Measurements from ENCODE around the gene MEX3B. TPM values are rescaled to one million over a fixed set of nuclear protein-coding genes. Genes with fewer than 3 reads are reported as not detected.

MEX3B gene
- total RNA-seq, 1 donor from 2014 or later, result 0.31 TPM

DNA sequence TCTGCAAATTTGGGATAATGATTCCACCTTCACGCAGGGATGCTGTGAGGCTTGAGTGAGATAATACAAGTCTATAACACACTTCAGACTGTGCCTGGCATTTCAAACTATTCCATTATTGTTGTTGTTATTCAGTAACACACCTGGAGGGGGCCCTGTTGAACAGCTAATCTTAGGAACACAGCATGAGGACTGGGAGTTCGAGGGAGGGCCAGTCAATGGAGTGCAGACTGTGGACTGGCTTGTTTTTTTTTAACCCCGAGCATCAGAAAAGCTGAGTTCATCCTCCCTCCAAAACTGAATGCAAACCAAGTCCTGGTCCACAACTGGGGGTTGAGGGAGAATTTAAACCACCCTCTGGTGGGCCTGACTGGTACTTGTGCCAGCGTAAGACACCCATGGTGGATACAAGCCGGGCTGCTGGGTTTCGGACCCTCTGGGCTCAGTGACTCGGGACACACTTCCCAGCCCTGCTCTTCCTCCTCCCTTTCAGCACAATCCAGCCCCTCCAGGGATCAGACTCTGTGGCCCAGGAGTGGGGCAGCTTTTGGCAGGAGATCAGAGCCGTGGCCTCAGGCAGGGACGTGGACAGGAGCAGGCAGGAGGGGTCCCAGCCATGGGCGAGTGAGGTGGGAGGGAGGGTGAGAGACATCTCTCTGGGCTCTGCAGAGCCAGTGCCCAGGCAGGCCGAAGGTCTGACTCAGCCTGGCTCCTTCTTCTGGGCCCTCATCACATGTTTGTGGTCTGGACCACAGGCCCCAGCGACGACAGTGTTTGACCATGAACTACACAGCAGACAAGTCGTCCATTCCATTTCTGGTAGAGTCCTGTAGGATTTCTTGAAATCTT is 36.3 kb upstream of the MEX3B start:
- Mint-ChIP-seq H3K4me1 (no peaks in the 10 kb centered on the region), H3K36me3 (ENCODE audit: low read depth) (no peaks in the 10 kb centered on the region), H3K27ac (no peak overlapping the region), H3K9me3 (no peaks in the 10 kb centered on the region), H3K27me3 (peaks cover 15% of the 10 kb centered on the region), H3K4me3 (no peak overlapping the region)
- TF ChIP-seq, protein P1, sequence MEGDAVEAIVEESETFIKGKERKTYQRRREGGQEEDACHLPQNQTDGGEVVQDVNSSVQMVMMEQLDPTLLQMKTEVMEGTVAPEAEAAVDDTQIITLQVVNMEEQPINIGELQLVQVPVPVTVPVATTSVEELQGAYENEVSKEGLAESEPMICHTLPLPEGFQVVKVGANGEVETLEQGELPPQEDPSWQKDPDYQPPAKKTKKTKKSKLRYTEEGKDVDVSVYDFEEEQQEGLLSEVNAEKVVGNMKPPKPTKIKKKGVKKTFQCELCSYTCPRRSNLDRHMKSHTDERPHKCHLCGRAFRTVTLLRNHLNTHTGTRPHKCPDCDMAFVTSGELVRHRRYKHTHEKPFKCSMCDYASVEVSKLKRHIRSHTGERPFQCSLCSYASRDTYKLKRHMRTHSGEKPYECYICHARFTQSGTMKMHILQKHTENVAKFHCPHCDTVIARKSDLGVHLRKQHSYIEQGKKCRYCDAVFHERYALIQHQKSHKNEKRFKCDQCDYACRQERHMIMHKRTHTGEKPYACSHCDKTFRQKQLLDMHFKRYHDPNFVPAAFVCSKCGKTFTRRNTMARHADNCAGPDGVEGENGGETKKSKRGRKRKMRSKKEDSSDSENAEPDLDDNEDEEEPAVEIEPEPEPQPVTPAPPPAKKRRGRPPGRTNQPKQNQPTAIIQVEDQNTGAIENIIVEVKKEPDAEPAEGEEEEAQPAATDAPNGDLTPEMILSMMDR (IDR thresholded peaks at IDR 0.05), result no peak
- CTCF ChIA-PET, result no interaction called here
- ATAC-seq (ENCODE audit: low read depth) (no peak), DNase-seq (no peak)
- POLR2A ChIA-PET, result no interaction called here
- intact Hi-C loops (cut with micrococcal nuclease), result no loop called here

DNA sequence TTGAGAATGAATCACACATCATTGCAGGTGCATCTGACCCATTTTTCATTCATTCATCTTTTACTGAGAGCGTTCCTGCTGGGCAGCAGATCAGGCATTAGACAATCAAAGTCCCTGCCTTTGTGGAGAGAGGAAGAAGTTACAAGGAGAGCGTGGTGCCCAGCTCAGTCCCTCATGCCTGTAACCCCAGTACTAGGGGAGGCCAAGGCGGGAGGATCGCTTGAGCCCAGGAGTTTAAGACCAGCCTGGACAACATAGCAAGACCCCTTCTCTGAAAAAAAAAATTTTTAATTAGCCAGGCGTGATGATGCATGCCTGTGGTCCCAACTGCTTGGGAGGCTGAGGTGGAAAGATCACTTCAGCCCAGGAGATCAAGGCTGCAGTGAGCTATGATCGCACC is 35.0 kb upstream of the MEX3B start:
- ATAC-seq (ENCODE audit: low read depth) (no peak), DNase-seq (no peak)
- Mint-ChIP-seq H3K36me3 (ENCODE audit: low read depth) (no peaks in the 10 kb centered on the region), H3K4me3 (no peak overlapping the region), H3K4me1 (no peaks in the 10 kb centered on the region), H3K9me3 (no peaks in the 10 kb centered on the region), H3K27me3 (peaks cover 20% of the 10 kb centered on the region), H3K27ac (no peak overlapping the region)
- intact Hi-C loops (cut with micrococcal nuclease), result no loop called here
- TF ChIP-seq, protein P1 (IDR thresholded peaks at IDR 0.05), result no peak
- ChIA-PET CTCF (no interaction called here), POLR2A (no interaction called here)

DNA sequence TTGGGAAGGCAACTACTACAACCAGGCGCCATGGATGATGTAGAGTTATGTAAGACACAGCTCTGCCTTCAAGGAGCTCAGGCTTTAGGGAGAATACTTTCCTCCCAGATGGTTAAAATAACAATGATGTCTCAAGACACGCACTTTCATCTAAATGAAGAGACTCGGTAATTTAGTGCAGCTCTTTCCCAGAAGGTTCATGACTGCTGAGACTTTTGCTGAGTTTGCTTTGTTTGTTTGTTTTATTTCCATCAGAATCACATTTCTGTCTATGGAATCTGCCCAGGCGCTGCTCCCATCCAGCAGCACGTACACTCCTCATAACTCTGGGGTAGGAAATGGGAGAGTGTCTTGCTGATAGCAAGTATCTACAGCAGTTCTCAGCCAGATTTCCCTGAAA is 33.9 kb upstream of the MEX3B start:
- no peak for DNase-seq
- no peaks in the 10 kb centered on the region for H3K4me1 Mint-ChIP-seq
- no peak overlapping the region for H3K27ac Mint-ChIP-seq
- intact Hi-C loops (cut with micrococcal nuclease), result no loop called here
- TF ChIP-seq, protein P1 (IDR thresholded peaks at IDR 0.05), result no peak
- no peak for ATAC-seq (ENCODE audit: low read depth)
- no peaks in the 10 kb centered on the region for H3K36me3 Mint-ChIP-seq (ENCODE audit: low read depth)
- no peak overlapping the region for H3K4me3 Mint-ChIP-seq
- ChIA-PET CTCF (no interaction called here), POLR2A (no interaction called here)
- H3K9me3 Mint-ChIP-seq, result no peaks in the 10 kb centered on the region
- H3K27me3 Mint-ChIP-seq, result peaks cover 21% of the 10 kb centered on the region

DNA sequence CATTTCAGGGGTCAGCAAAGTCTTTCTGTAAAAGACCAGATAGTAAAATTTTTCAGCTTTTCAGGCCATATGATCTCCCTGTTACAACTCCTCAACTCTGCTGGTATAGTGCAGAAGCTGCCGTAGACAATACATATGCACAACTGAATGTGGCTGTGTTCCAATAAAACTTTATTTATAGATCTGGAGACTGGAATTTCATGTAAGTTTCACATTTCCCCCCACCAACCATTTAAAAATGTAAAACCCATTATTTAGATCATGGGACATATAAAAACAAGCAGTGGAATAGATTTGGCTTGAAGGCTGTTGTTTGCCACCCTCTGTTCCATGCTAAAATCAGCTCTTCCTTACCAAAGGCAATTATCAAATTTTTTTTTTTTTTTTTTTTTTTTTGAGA is 28.8 kb upstream of the MEX3B start:
- no peak for DNase-seq
- Mint-ChIP-seq H3K27me3 (peaks cover 26% of the 10 kb centered on the region), H3K9me3 (no peaks in the 10 kb centered on the region), H3K4me1 (no peaks in the 10 kb centered on the region), H3K4me3 (no peak overlapping the region), H3K27ac (no peak overlapping the region), H3K36me3 (ENCODE audit: low read depth) (no peaks in the 10 kb centered on the region)
- intact Hi-C loops (cut with micrococcal nuclease), result no loop called here
- ChIA-PET POLR2A (no interaction called here), CTCF (no interaction called here)
- TF ChIP-seq, protein P1 (IDR thresholded peaks at IDR 0.05), result no peak
- no peak for ATAC-seq (ENCODE audit: low read depth)

DNA sequence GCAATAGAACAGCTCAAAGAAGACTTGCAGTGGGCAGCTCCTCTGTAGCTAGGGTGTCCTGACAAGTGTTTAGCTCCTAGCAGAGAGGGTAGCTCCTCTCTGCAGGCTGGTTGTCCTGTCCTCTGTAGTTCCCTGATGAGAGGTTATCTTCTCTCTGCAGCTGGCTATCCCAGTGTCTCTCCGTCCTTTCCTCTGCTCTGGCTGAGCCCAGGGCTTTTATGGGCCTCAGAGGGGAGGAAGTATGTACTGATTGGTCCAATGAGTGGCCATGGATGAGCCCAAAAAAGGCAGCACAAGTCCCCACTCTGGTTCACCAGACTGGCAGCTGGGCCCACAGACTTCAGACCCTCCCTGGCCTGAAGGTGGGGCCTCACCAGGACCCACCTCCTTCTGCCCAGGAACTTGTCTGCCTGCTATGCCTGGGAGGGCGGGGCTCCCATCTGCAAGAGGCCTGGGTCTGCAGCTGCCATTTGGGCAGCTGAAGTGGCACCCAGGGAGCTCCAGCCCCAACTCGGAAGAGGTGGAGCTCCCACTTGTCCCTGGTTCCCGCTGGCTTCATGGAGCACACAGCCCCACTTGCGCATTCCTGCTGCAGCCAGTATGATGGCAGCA is 27.2 kb upstream of the MEX3B start:
- Mint-ChIP-seq H3K4me3 (no peak overlapping the region), H3K9me3 (no peaks in the 10 kb centered on the region), H3K4me1 (no peaks in the 10 kb centered on the region), H3K27me3 (peaks cover 25% of the 10 kb centered on the region), H3K36me3 (ENCODE audit: low read depth) (no peaks in the 10 kb centered on the region), H3K27ac (no peak overlapping the region)
- TF ChIP-seq, protein P1 (IDR thresholded peaks at IDR 0.05), result no peak
- no peak for DNase-seq
- POLR2A ChIA-PET, result no interaction called here
- ATAC-seq (ENCODE audit: low read depth), result no peak
- intact Hi-C loops (cut with micrococcal nuclease), result no loop called here
- CTCF ChIA-PET, result no interaction called here

Measured in activated B cell treated with CpG ODN at 0.5 μM for 24 hours (primary cell).